Calu3 (cell line): ENCODE data around the gene THADA. TPM values are rescaled to one million over a fixed set of nuclear protein-coding genes. Genes with fewer than 3 reads are reported as not detected.

Experiments used
- BruUV-seq: library from RNA; stranded (reverse); fragments of 400-500 nt; replicated peaks from 2 replicates; lab custom pipeline; 2021; lab: Mats Ljungman, UMichigan
- CTCF ChIA-PET: fragments of 300-600 bp; sonication (Branson Sonifier 250); formaldehyde crosslinking; loops from one replicate; lab custom pipeline; 2022; ENCODE audit warnings: antibody characterized with exemption; lab: Charles Lee
- DNase-seq: peaks from one replicate; pipeline ENCODE4 v3.0.0; 2022
- H3K27ac Mint-ChIP-seq: one replicate; pipeline ENCODE4 v1.8.0; 2022; ENCODE audit warnings: mixed read lengths; ENCODE audit not compliant: unreplicated experiment
- H3K27me3 Mint-ChIP-seq: one replicate; pipeline ENCODE4 v1.8.0; 2022; ENCODE audit warnings: mixed read lengths; ENCODE audit not compliant: unreplicated experiment
- H3K36me3 Mint-ChIP-seq: one replicate; pipeline ENCODE4 v1.8.0; 2022; ENCODE audit warnings: mild to moderate bottlenecking, moderate library complexity, mixed read lengths; ENCODE audit not compliant: insufficient read depth, unreplicated experiment
- H3K4me1 Mint-ChIP-seq: one replicate; pipeline ENCODE4 v1.8.0; 2022; ENCODE audit warnings: mild to moderate bottlenecking, low read depth, mixed read lengths; ENCODE audit not compliant: unreplicated experiment
- H3K4me3 Mint-ChIP-seq: one replicate; pipeline ENCODE4 v1.8.0; 2022; ENCODE audit warnings: mild to moderate bottlenecking, low read depth, moderate library complexity, mixed read lengths; ENCODE audit not compliant: unreplicated experiment
- H3K9me3 Mint-ChIP-seq: one replicate; pipeline ENCODE4 v1.8.0; 2022; ENCODE audit warnings: low read depth, mixed read lengths; ENCODE audit not compliant: unreplicated experiment
- intact Hi-C: fragments of 100-400 bp; cut with micrococcal nuclease; formaldehyde crosslinking; loops from one replicate; pipeline ENCODE4 v1.10.0; 2022; ENCODE audit not compliant: unreplicated experiment
- total RNA-seq: library from RNA; stranded (reverse); gene quantifications from 2 replicates; pipeline ENCODE4 v1.2.3, GENCODE V29; 2022
- TF ChIP-seq, protein P1 (sequence below): fragments of 200-600 bp; IDR thresholded peaks from one replicate; pipeline ENCODE4 v1.8.0; 2022; ENCODE audit warnings: antibody characterized with exemption; ENCODE audit not compliant: unreplicated experiment

THADA gene
- total RNA-seq, 1 experiment from 2014 or later = 35.5 TPM

DNA sequence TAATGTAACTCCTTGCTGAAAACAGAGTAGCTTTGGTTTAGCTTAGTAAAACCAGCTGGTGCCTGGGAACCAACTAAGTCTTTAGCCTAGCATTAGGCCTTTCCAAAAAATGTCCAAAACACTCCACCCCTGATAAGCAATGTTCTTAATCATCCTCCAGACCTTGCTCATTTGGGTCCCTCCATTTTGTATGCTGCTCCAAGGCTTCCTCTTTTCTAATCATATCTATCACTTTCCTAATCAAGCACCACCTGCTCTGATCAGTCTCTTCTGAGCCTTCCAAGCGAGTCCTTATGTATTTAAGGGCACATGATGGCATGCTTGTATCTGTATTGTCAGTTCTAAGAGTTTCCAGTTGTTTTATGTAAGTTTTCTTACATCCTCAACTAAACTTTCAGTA is 23.6 kb downstream of the THADA start:
- Mint-ChIP-seq H3K4me3 (no peak overlapping the region), H3K9me3 (no peaks in the 10 kb centered on the region), H3K27me3 (no peaks in the 10 kb centered on the region)

DNA sequence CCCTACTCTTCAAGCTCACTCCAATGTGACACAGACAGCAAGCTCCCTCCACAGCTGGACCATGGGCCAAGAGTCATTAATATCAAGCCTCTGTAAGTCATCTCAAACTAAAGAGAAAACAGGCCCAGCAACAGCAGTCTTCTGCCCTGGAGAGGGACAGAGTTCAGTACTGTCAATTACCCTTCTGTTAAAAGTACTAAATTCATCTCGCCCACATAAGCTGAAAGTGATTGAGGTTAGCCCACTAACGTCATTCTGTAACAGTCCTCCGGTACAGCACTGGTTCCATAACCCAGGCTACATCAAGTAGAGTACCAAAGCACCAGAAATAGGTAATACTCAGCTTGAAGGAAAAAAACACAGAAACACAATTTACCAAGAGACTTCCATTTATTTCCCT is 25.9 kb downstream of the THADA start:
- intact Hi-C loops = no loop called here
- CTCF ChIA-PET = interaction anchor here (1.0 kb wide), 1 partner anchor 9 kb away, joined by 4 read pairs; no protein-coding TSS in a partner anchor

More for the DNA sequence above, 23.6 kb downstream of the THADA start:
- H3K36me3 Mint-ChIP-seq = peaks cover 12% of the 10 kb centered on the region
- no peak overlapping the region for H3K27ac Mint-ChIP-seq
- DNase-seq = no peak
- BruUV-seq = no TSS peak
- intact Hi-C loops = no loop called here
- CTCF ChIA-PET = no interaction called here
- TF ChIP-seq, protein P1, sequence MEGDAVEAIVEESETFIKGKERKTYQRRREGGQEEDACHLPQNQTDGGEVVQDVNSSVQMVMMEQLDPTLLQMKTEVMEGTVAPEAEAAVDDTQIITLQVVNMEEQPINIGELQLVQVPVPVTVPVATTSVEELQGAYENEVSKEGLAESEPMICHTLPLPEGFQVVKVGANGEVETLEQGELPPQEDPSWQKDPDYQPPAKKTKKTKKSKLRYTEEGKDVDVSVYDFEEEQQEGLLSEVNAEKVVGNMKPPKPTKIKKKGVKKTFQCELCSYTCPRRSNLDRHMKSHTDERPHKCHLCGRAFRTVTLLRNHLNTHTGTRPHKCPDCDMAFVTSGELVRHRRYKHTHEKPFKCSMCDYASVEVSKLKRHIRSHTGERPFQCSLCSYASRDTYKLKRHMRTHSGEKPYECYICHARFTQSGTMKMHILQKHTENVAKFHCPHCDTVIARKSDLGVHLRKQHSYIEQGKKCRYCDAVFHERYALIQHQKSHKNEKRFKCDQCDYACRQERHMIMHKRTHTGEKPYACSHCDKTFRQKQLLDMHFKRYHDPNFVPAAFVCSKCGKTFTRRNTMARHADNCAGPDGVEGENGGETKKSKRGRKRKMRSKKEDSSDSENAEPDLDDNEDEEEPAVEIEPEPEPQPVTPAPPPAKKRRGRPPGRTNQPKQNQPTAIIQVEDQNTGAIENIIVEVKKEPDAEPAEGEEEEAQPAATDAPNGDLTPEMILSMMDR = no peak
- H3K4me1 Mint-ChIP-seq = no peaks in the 10 kb centered on the region

DNA sequence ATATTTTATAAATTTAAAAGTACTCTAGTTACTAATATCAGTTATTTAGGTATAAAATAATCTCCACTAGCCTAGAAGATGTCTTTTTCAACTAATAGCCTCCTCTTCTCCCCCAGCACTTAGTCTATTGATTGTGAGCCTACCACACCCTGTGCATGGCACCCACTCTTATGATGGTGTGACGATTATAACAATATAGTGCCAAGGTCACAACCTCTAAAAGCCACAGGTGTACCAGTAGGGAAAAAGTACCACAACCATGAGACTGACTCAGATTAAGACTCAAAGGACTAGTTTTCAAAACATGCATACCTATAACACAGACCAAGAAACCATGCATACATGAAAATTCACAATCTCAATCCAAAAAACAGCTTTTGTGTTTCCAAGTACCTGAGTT is 27.6 kb downstream of the THADA start:
- Mint-ChIP-seq H3K36me3 (peaks cover 12% of the 10 kb centered on the region), H3K27me3 (no peaks in the 10 kb centered on the region), H3K4me1 (no peaks in the 10 kb centered on the region), H3K4me3 (no peak overlapping the region), H3K27ac (no peak overlapping the region), H3K9me3 (no peaks in the 10 kb centered on the region)
- intact Hi-C loops = no loop called here
- TF ChIP-seq, protein P1 = no peak
- no TSS peak for BruUV-seq
- CTCF ChIA-PET = no interaction called here
- no peak for DNase-seq

More for the DNA sequence above, 25.9 kb downstream of the THADA start:
- H3K4me3 Mint-ChIP-seq = no peak overlapping the region
- TF ChIP-seq, protein P1 = no peak
- no peaks in the 10 kb centered on the region for H3K27me3 Mint-ChIP-seq
- no peaks in the 10 kb centered on the region for H3K9me3 Mint-ChIP-seq
- H3K27ac Mint-ChIP-seq = no peak overlapping the region
- BruUV-seq = no TSS peak
- H3K4me1 Mint-ChIP-seq = no peaks in the 10 kb centered on the region
- peaks cover 12% of the 10 kb centered on the region for H3K36me3 Mint-ChIP-seq
- DNase-seq = no peak

DNA sequence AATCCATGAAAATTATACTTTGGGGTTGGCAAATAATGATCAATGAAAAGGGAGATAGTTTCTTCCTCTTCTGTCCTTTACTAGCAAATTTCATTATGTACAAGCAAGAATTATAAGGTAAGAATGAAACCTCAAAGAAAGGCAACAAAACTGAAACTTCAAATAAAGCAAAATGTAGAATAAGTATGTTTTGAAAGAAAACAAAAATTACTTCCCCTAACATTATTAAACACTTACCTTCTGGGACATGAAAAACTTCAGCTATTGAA is 29.4 kb downstream of the THADA start:
- DNase-seq = no peak
- TF ChIP-seq, protein P1 = no peak
- peaks cover 4% of the 10 kb centered on the region for H3K36me3 Mint-ChIP-seq
- CTCF ChIA-PET = interaction anchor here (0.7 kb wide), 1 partner anchor 11 kb away, joined by 4 read pairs; no protein-coding TSS in a partner anchor
- intact Hi-C loops = no loop called here
- H3K4me3 Mint-ChIP-seq = no peak overlapping the region
- H3K4me1 Mint-ChIP-seq = no peaks in the 10 kb centered on the region
- H3K27ac Mint-ChIP-seq = no peak overlapping the region
- no TSS peak for BruUV-seq
- H3K27me3 Mint-ChIP-seq = no peaks in the 10 kb centered on the region
- H3K9me3 Mint-ChIP-seq = no peaks in the 10 kb centered on the region
